Stimulated activated CD4-positive, alpha-beta T cell treated with anti-CD3 and anti-CD28 coated beads, Interleukin-2, amount 100 ng/mL, for 24 hours (primary cell): ENCODE measurements around the gene INPP5A.

Experiments
- DNase-seq, 2 donors: peaks; one replicate each; pipeline ENCODE4 v3.0.0-alpha.2; 2020

Gene INPP5A

DNA sequence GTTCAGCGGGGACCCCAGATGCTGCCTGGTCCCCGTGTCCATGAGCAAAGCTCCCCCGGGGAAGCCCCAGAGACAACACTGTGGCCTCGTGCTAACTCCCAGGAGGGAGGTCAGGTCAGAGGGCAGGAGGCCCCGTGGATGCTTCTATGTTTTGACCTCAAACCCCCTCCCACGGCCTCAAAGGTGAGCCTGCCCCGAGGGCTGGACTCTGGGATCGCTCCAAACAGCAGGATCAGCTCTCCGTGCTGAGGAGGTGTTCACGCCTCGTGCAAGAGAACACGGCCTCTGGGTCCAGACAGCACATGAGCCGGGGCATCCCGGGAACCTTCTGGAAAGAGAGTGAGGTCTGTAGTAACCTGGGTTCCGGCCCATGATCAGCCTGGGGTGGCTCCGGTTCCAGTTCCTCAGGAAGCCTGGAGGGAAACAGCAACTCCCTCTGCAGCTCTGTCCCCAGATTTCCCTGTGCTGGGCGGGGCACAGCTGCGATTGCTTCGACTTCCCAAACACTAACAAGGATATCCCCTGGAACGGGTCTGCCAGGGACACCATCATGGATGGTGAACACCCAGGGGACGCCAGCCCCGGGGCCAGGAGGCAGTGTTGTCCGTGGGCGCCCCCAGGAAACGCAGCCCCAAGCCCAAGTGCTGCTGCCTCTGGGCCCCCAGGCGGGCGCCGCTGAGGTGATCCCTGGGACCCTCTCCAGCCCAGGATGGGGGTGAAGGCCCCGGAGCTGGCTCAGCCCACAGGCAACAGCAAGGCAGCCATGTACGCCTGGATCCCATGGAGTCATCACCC is 18.0 kb upstream of the INPP5A start:
- no peak for DNase-seq

GRCh38 chr10:132520177-132520811 is 17.3 kb upstream of the INPP5A start:
- DNase-seq = no peak

- no peak for DNase-seq
These were observed 16.5 kb upstream of the INPP5A start for GRCh38 chr10:132521041-132521465.

- DNase-seq = no peak
These were observed 16.0 kb upstream of the INPP5A start for GRCh38 chr10:132521466-132522102.

DNA sequence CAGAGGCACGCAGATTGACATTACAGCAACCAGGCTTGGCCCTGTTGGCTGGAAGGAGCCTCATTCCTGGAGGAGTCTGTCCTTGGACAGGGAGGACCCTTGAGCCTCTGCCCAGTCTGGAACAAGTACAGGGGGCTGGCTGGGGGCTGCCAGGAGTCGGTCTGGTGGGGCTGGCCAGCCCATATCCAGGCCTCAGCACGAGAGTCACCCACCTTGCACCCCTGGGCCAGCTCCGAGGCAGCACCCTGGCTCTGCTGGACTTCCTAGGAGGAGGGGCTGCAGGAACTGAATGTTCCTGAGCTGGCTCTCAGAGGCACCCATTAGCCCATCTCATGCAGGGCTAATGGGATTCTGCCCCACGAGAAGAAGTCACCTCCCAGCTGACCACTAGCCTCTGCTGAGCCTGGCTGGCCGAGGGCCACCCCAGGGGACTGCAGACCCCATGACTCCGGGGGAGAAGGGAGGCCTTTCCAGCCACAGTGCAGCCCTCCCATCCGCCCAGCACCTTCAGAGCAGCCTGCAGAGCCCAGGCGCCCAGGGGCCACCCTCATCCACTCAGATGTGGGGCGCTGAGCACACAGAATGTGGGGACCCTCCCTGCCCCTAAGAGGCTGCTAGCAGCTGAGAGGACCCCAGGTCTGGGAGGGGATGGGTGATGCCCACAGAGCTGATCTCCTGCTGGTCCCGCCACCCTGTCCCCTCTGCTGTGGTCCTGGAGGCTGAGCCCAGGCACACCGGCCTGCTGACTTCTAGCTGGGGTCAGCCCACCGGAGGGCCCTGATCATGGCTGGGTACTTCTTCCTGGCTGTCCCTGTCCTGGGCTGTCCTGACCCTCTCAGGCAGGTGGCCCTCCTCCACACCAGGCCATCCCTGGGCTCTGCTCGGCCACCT is 14.8 kb upstream of the INPP5A start:
- DNase-seq = no peak

GRCh38 chr10:132523561-132524442 is 13.8 kb upstream of the INPP5A start:
- DNase-seq = no peak

- DNase-seq = no peak
These were observed 12.9 kb upstream of the INPP5A start for GRCh38 chr10:132524443-132525285.

DNA sequence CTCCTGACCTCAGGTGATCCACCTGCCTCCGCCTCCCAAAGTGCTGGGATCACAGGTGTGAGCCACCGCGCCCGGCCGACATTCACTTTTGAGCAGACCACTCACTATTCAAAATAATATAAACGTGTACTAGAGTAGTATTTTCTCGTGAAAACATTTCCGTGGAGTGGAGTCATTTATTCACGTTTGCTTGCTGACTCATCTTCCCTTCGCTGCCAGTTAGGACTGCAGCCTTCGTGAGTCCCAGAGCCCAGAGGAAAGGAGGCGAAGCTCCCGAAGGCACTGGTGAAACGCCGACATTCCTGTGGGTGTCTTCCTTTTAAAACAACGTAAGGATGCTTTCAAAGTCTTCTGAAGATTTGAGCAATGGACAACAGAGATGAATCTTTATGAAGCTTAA is 10.9 kb upstream of the INPP5A start:
- no peak for DNase-seq

- DNase-seq = no peak
These were observed 10.1 kb upstream of the INPP5A start for GRCh38 chr10:132527339-132528063.

- no peak for DNase-seq
These were observed 9.4 kb upstream of the INPP5A start for GRCh38 chr10:132528064-132528691.

DNA sequence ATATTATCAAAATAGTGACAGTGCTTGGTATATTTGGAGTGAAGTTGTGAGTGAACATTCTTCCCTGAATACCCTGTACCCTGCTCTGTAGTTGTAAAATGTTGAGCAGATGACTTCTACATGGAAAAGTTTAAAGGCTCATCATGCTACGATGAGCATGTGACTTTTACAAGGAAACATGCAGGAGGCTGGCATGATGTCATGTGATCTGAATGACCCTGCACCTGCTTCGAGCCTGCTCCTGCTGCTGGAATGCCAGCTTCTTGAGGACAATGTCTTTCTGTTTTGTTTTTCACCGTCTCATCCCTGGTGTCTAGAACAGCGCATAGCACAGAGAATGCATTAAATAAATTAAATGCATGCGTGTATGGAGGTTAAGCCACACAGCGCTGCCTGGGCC is 5.4 kb upstream of the INPP5A start:
- DNase-seq = no peak

- no peak for DNase-seq
These were observed 4.6 kb upstream of the INPP5A start for GRCh38 chr10:132532749-132533560.

DNA sequence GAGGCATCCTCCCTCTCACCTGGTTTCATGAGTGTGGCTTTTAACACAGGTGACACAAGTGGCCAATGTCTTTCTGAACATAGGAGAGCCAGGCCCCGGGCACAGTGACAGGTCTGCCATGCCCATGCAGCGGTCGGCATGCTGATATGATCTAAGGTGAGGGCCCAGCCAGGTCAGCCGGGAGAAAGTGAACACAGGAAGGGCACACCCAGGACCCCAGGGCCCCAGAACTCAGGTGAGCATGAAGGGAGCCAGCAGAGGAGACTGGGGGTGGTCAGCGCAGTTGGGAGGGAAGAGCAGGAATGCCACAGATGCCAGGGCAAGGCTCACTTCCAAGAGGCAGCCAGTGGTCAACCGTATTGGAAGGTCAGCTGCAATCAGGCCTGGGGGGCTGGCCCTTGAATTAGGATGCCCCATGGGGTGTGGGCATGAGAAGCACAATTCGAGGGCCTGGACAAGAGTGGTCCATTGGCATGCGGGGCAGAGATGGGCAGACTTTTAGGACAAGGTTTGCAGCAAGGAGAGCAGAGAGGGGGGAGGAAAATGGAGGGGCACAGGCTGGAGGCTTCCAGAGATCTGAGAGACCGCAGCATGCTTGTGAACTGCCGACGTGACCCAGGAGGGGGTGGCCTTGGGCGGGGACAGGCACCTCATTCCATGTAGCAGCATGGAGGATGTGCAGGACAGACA is 3.9 kb upstream of the INPP5A start:
- no peak for DNase-seq

- no peak for DNase-seq
These were observed 3.1 kb upstream of the INPP5A start for GRCh38 chr10:132534391-132535064.

DNA sequence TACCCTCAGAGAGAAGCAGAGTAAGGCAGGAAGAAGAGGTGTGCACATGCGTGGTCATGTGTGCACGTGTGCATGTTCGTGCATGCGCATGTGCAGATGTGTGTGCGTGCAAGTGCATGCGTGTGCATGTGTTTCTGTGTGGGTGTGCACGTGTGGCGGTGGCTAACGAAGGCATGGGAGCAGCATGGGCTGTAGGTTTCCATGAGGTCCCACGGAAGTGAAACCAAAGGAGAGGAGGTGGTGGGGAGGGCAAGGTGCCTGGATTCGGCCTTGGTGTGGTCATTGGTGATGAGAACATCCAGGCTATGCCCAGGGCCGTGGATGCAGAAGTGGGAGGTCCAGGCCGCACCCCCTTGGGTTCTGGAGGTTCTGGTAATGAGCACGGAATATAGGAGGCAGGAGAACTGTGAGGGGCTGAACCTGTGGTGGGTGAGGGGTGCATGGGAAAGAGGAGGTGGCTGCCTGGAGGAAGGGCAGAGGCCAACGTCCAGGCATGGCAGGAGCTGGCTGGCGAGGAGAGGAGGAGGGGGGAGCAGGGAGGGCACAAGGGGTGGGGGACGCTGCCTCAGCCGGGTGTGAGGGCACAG is 2.4 kb upstream of the INPP5A start:
- DNase-seq = no peak

GRCh38 chr10:132536241-132536876 is 1.2 kb upstream of the INPP5A start:
- DNase-seq = no peak
